Stomach smooth muscle (tissue), 2 donors: ENCODE data around the gene PNMA1.

Experiments used
- H3K27ac ChIP-seq: one replicate; pipeline ENCODE4 v1.7.0; 2013; ENCODE audit warnings: mild to moderate bottlenecking, low read length, inconsistent platforms
- H3K27me3 ChIP-seq, 2 donors: one replicate each; pipeline ENCODE4 v1.7.0; 2013; ENCODE audit warnings: low read length in 2 of 2; ENCODE audit not compliant: insufficient read depth in 2 of 2, control insufficient read depth in 1 of 2
- H3K36me3 ChIP-seq, 2 donors: one replicate each; pipeline ENCODE4 v1.7.0; 2013; ENCODE audit warnings: low read length in 2 of 2; ENCODE audit not compliant: control insufficient read depth in 2 of 2, insufficient read depth in 2 of 2
- H3K4me1 ChIP-seq: one replicate; pipeline ENCODE4 v1.7.0; 2013; ENCODE audit warnings: low read length; ENCODE audit not compliant: control insufficient read depth, insufficient read depth
- H3K4me3 ChIP-seq, 2 donors: one replicate each; pipeline ENCODE4 v1.7.0; 2013; ENCODE audit warnings: low read length in 2 of 2
- H3K9ac ChIP-seq, 2 donors: one replicate each; pipeline ENCODE4 v1.7.0; 2013; ENCODE audit warnings: low read length in 2 of 2, mild to moderate bottlenecking in 1 of 2
- H3K9me3 ChIP-seq, 2 donors: one replicate each; pipeline ENCODE4 v1.7.0; 2013; ENCODE audit warnings: low read length in 2 of 2; ENCODE audit not compliant: control insufficient read depth in 2 of 2
- donor health status: healthy.
- donor health status: Pancreatic carcinoma.

The PNMA1 gene, protein sequence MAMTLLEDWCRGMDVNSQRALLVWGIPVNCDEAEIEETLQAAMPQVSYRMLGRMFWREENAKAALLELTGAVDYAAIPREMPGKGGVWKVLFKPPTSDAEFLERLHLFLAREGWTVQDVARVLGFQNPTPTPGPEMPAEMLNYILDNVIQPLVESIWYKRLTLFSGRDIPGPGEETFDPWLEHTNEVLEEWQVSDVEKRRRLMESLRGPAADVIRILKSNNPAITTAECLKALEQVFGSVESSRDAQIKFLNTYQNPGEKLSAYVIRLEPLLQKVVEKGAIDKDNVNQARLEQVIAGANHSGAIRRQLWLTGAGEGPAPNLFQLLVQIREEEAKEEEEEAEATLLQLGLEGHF

DNA sequence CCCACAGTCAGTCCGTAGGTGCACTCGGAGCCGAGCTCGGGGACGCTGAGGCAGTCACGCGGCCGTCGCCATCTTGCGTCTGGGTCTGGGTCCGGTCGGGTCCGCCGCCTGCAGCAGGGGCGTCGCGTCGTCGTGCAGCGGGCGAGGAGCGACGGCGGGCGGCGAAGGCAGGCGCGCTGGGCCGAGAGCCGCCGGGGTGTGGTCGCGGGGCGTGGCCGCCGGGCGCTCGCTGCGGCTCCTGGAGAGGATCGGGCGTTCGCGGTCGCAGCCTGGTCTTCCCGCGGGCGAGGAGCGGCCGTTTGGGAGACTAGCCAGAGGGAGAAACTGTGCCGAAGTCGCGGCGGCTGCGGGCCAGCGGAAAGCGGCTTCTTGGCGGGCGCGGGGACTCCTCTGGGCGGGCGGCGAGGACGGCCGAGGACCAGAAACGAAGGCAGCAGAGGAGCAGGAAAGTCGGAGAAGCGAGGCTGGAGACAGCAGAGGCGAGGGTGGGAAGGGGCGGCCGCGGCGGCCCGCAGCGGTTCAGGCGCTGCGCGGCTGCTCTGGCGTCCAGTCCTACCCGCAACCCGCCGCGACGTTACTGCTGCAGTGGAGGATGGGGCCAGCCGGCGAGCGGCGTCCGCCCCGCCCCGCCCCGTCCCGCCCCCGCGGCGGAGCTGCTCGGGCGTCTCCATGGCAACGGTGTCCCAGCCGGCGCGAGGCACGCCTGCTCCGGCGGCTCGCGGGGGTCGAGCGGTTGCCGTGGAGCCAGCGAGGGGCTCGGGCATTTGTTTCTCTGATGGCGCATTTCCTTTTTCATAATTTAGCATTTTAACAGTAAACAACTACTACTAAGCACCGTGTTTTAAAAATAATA, at the start of gene PNMA1:
PNMA1 (minus strand) TSS at position 582 of the 853 bp plus-strand sequence. CDS start 745 bp downstream, outside the sequence.
- H3K9ac ChIP-seq = peak within 1 kb of the TSS; percentile 78 to 89
- H3K27ac ChIP-seq = peak within 1 kb of the TSS; percentile 80
- H3K36me3 ChIP-seq = peaks cover 6 to 9% of the 10 kb centered on the region in 2 donors
- peak within 1 kb of the TSS; percentile 92 to 96 for H3K4me3 ChIP-seq
- H3K9me3 ChIP-seq = no peaks in the 10 kb centered on the region
- no peaks in the 10 kb centered on the region for H3K27me3 ChIP-seq
- H3K4me1 ChIP-seq = peaks cover 51% of the 10 kb centered on the region

DNA sequence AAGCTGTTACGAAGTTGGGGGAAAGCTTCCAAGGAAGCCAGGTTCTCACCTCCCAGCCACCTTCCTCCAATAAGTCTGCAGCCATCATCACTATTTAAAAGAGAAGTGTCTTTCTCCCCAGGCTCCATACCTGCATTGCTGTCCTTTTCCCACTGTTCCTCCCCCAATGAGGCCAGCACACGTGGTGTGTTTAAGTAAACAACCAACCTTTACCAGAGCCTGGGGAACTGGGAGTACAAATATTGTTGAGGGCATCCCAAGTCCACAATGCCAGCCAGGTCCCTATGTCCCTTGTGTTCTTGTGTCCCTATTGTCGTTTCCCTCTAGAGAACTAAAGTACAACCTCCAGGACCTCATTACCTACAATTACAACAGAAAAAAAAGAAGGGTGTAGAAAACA, 49.2 kb upstream of the PNMA1 start:
- no peak overlapping the region for H3K9ac ChIP-seq
- peaks cover 74% of the 10 kb centered on the region for H3K4me1 ChIP-seq
- H3K27ac ChIP-seq = peak overlapping the region; percentile 11
- no peak overlapping the region for H3K4me3 ChIP-seq
- no peaks in the 10 kb centered on the region for H3K36me3 ChIP-seq
- no peaks in the 10 kb centered on the region for H3K9me3 ChIP-seq
- no peaks in the 10 kb centered on the region for H3K27me3 ChIP-seq

DNA sequence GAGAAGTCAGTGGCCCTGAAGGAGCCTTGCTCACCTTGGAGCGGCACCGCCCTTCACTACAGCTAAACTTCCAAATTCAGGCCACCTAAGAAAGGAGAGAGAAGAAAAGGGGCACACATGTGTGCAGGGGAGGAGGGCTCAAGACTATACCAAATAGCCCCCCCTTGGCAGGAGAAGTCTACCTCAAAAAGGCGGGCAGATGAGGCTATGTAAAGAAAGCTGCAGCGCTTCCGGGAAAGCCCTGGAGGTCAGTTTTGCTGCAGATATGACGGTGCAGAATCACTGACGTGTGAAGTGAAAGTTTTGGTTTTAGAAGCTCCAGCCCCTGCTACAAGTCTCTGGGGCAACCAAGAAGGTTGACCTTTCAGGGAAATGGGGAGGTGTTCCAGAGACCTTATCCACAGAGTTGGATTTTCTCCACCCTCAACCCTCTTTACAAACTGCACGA, 48.2 kb upstream of the PNMA1 start:
- H3K9me3 ChIP-seq = no peaks in the 10 kb centered on the region
- H3K36me3 ChIP-seq = no peaks in the 10 kb centered on the region
- H3K27me3 ChIP-seq = no peaks in the 10 kb centered on the region
- H3K4me3 ChIP-seq = no peak overlapping the region
- peak overlapping the region; percentile 47 to 78 for H3K9ac ChIP-seq
- H3K4me1 ChIP-seq = peaks cover 77% of the 10 kb centered on the region
- H3K27ac ChIP-seq = peak overlapping the region; percentile 97

DNA sequence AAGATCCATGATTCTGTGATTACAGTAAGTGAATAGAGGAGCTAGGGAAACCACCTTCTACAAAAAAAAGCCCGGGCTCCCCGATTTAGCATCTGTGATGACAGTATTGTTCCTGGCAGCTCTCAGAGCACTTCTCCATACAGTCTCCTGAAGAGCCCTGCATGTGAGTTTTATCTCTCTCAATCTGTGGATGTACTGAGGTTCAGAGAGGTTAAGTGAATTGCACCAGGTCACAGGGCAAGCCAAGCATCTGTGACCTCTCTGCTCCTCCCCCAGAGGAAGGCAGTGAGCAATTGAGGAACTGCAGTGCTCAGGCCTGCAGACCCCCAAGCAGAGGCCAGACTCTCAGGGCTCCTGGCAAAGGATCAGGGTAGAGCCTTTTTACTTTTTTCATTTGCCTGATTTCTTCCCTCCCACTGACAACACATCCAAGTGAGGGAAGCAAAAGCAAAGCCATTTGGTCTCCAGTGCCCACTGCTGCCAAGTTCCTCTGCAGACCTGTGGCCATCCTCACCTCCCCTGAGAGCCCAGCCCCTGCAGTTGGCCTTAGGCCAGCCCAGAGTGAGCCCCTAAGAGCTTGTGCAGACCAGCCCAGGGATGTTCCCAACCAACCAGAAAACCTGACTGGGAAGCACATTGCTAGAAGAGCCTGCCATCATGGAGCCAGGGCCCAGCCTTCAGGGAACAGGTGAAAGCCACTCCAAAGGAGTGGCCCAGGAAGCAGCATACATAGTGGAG, 47.6 kb upstream of the PNMA1 start:
- Histone ChIP-seq H3K4me1 (peaks cover 80% of the 10 kb centered on the region), H3K4me3 (no peak overlapping the region), H3K36me3 (no peaks in the 10 kb centered on the region), H3K27ac (peak overlapping the region; percentile 97), H3K9me3 (no peaks in the 10 kb centered on the region), H3K27me3 (no peaks in the 10 kb centered on the region), H3K9ac (peak overlapping the region; percentile 47 to 78)

DNA sequence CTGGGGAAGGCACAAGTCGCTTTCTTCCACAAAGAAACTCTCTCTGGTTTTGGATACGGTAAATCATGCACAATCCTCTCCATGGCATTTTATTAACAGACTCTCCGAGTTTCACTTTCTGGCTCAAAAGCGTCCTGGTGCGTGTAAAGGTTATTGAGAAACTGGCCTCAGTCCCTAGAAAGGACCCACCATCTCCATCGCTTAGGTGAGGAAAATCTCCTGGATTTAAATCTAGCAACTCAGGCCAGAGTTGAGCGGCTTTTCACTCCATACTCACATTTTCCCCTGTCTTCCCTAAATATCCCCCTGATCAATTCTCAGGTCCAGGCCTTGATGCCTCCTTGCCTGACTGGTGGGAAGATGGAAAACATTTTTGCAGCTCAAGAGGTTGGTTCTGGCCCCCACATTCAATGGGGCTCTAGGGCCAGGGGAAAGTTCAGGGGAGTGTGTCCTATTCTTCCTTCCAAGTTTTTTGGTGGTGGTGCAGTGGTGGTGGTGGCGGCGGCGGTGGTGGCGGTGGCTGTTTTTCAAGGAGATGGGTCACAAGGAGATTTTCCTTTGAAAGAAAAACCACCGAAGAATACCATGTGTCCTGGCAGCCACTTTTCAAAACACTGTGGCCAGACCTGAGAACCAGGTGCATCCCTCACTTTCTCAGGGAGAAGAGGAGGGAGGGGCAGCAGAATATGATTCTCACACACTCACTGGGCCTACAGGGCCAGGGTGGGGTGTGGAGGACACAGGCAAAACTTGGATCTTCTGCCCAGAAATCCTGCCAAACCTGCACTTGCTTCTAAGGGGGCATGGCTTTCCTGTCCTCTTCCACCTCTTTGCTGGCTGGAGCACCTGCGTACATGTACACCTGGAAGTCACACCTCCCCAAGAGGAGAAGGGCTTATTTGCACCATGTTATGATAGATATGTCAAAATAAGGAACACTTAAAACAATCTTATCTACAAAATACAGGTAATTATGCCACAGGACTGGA, 46.7 kb upstream of the PNMA1 start:
- peak overlapping the region; percentile 78 to 86 for H3K9ac ChIP-seq
- no peaks in the 10 kb centered on the region for H3K27me3 ChIP-seq
- peaks cover 86% of the 10 kb centered on the region for H3K4me1 ChIP-seq
- H3K27ac ChIP-seq = peak overlapping the region; percentile 97
- no peaks in the 10 kb centered on the region for H3K36me3 ChIP-seq
- H3K4me3 ChIP-seq = peak overlapping the region; percentile 37 to 83
- no peaks in the 10 kb centered on the region for H3K9me3 ChIP-seq

DNA sequence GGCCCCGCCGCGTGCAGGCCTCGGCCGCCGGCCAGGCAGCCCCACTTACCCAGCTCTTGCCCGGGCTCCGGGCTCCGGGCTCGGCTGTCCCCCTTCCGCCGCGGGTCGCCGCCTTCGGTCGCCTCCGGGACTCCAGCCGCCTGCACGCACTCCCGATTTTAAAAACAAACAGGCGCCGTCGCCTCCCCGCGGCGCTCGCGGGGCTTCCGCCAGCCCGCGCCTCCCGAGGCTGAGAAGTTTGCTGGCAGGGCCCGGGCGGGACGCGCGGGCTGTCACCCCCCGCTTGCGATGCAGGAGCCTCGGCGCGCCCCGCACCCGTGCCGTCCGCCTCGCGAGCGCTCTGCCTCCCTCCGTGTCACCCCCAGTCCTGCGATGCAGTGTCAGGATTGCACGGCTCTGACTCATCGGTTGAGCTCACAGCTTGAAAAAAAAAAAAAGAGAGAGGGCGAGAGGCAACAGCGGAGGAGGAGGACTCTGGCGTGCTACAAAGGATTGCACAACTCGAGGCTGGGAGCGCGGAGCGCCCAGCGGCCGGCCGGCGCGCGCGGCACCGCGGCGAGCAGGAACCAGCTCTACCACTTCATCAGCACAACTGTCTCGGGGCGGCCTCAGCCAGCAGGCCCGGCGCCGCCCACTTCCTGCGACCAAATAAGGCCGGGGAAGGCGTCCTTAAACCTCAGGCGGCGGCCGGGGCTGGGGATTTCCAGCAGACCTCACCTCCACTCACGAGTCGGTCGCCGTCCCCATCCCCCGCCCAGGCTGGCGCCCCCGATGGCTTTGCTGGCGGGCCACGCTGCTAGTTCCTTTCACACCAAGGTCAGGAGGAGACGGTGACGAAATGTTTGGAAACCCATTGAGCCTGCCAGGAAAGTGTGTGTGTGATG, 45.8 kb upstream of the PNMA1 start:
- Histone ChIP-seq H3K27ac (peak overlapping the region; percentile 97), H3K4me1 (peaks cover 86% of the 10 kb centered on the region), H3K4me3 (peak overlapping the region; percentile 58 to 83), H3K9me3 (no peaks in the 10 kb centered on the region), H3K36me3 (no peaks in the 10 kb centered on the region), H3K27me3 (no peaks in the 10 kb centered on the region), H3K9ac (peak overlapping the region; percentile 78 to 86)

DNA sequence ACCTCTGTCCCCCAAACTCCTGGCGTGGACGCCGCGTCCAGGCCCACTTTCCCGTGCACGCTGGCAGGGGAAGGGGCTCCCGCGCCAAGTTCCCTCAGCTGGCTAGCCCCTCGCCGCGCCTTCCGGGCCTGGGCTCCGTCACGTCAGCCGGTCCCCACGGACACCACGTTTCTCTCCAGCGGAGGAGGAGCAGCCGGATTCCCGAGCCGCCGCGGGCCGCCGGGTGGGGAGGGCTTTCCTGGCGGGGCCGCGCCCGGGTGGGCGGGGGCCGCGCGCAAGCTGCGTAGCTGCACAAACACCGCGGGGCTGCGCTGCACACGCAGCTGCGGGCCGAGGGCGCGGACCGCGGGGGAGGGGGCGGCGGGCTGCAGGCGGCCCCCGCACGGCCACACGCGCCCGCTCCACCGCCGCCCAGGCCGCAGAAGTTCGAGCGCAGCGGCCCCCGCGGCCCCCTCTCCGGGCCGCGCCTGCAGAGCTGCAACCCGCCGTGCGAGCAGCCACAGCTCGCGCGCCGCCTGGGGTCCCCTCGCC, 45.1 kb upstream of the PNMA1 start:
- no peaks in the 10 kb centered on the region for H3K27me3 ChIP-seq
- peaks cover 86% of the 10 kb centered on the region for H3K4me1 ChIP-seq
- H3K4me3 ChIP-seq = peak overlapping the region; percentile 70 to 83
- no peaks in the 10 kb centered on the region for H3K9me3 ChIP-seq
- H3K27ac ChIP-seq = peak overlapping the region; percentile 97
- peak overlapping the region; percentile 86 to 92 for H3K9ac ChIP-seq
- H3K36me3 ChIP-seq = no peaks in the 10 kb centered on the region

DNA sequence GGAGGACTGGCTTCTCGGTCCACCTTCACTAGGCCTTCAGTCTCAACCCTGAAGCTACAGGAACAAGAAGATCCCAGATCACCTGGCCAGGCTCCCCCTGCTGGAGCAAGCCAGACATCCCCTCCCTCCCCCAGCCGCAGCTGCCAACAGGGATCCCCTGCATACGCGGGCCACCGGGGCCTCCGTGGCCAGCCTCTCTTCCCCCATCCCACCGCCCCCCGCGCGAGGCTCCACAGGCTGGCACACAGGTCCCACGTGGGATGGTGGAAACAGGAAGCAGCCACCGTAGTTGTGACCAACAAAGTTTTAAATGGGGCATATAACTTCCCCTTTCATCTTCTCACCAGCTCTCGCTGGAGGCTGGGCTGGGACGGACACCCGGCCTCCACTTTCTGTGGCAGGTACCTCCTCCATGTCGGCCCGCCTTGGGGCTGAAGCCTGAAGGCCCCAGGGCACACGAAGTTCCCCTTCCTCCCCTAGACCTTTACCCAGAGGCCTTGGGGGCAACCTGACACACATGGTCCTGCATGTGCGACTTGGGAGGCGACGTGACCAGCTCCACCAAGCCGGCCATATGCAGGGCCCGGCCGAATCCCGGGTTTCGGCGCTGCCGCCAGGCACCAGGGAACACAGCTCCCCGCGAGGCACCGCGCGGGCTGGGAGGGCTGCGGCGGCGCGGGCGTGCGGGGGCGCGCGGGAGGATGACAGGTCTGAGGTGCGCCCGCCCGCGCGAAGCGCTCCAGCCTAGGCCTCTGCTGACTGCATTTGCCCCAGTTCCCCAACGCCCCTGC, 44.4 kb upstream of the PNMA1 start:
- H3K4me3 ChIP-seq = peak overlapping the region; percentile 70 to 83
- peak overlapping the region; percentile 92 for H3K27ac ChIP-seq
- H3K27me3 ChIP-seq = no peaks in the 10 kb centered on the region
- peak overlapping the region; percentile 80 to 92 for H3K9ac ChIP-seq
- H3K4me1 ChIP-seq = peaks cover 87% of the 10 kb centered on the region
- no peaks in the 10 kb centered on the region for H3K9me3 ChIP-seq
- H3K36me3 ChIP-seq = no peaks in the 10 kb centered on the region
